HG02943 (cell line): ENCODE data around the gene FKBP14.
"Not testable (repeated sequence)": the region's sequence is repeated elsewhere in the genome, so short reads cannot be mapped to it uniquely, and the experiment has no call there.

Source experiments
- ATAC-seq: cut with Tn5 transposase; IDR thresholded peaks from one replicate; pipeline ENCODE4 v1.9.1; 2021; ENCODE audit warnings: mild to moderate bottlenecking, low read depth, moderate library complexity; ENCODE audit not compliant: unreplicated experiment

The FKBP14 gene

DNA sequence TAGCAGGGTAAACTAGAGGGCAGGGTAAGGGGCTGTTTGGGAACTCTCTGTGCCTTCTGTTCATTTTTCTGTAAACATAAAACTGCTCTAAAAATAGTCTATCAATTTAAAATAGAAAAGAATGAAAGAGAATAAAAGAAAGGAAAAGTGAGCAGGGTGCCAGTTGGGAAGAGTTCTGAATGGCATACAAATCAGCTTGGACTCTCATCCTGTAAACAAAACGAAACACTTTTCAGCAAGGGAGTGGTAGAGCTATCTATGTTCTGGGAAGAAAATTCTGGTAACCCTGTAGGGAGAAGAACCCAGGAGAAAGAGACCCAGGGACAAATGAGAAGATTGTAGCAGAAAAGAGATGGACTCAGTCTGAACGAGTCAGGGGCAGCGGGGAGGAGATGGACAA is 61.5 kb downstream of the FKBP14 start:
- no peak for ATAC-seq

GRCh38 chr7:29962035-29962434 is 64.5 kb downstream of the FKBP14 start:
- ATAC-seq = no peak

GRCh38 chr7:29961611-29962010 is 64.9 kb downstream of the FKBP14 start:
- not testable (repeated sequence) for ATAC-seq
